ENCODE data around the gene RASGRP4. TPM values are rescaled to one million over a fixed set of nuclear protein-coding genes. Genes with fewer than 3 reads are reported as not detected.

Gene RASGRP4
- total and polyA plus RNA-seq, 10 donors: 1.7 to 59.9 (median 19.5) TPM

DNA sequence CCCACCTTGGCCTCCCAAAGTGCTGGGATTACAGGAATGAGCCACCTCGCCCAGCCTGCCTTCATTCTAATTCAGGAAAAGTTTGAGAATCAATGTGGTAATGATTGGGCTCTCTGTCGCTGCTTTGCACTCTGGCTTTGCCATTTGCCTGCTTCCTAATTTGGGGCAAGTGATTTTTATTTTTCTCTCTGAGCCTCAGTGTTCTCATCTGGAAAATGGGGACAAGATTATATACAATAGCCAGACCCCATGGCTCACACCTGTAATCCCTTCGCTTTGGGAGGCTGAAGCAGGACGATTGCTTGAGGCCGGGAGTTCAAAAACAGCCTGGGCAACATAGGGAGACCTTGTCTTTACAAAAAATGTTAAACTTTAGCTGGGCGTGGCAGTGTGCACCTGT, 11.3 kb upstream of the RASGRP4 start:
- Histone ChIP-seq H3K4me3 (no peak overlapping the region), H3K27me3 (replicated peaks in 1 of 7) (peaks cover 0 to 74% (median 30%) of the 10 kb centered on the region in 7 donors), H3K9me3 (no peaks in the 10 kb centered on the region), H3K36me3 (no peaks in the 10 kb centered on the region), H3K27ac (no peak overlapping the region), H3K4me1 (peaks cover 0 to 17% (median 9%) of the 10 kb centered on the region in 6 donors)
- intact Hi-C loops (cut with DNase I; ENCODE audit: low total_unique reads): no loop called here
- 89 to 96% (median 93%) methylated on average over 6 of the region's 6 CpGs for WGBS, 5 donors
- no peak for TF ChIP-seq POLR2A (IDR thresholded peaks at IDR 0.05)
- TF ChIP-seq POLR2AphosphoS5 (IDR thresholded peaks at IDR 0.05): no peak
- TF ChIP-seq, protein P1, sequence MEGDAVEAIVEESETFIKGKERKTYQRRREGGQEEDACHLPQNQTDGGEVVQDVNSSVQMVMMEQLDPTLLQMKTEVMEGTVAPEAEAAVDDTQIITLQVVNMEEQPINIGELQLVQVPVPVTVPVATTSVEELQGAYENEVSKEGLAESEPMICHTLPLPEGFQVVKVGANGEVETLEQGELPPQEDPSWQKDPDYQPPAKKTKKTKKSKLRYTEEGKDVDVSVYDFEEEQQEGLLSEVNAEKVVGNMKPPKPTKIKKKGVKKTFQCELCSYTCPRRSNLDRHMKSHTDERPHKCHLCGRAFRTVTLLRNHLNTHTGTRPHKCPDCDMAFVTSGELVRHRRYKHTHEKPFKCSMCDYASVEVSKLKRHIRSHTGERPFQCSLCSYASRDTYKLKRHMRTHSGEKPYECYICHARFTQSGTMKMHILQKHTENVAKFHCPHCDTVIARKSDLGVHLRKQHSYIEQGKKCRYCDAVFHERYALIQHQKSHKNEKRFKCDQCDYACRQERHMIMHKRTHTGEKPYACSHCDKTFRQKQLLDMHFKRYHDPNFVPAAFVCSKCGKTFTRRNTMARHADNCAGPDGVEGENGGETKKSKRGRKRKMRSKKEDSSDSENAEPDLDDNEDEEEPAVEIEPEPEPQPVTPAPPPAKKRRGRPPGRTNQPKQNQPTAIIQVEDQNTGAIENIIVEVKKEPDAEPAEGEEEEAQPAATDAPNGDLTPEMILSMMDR (IDR thresholded peaks at IDR 0.05 in 8 of 11, conservative IDR thresholded peaks at IDR 0.05 in 3 of 11): no peak
- DNase-seq: no peak

DNA sequence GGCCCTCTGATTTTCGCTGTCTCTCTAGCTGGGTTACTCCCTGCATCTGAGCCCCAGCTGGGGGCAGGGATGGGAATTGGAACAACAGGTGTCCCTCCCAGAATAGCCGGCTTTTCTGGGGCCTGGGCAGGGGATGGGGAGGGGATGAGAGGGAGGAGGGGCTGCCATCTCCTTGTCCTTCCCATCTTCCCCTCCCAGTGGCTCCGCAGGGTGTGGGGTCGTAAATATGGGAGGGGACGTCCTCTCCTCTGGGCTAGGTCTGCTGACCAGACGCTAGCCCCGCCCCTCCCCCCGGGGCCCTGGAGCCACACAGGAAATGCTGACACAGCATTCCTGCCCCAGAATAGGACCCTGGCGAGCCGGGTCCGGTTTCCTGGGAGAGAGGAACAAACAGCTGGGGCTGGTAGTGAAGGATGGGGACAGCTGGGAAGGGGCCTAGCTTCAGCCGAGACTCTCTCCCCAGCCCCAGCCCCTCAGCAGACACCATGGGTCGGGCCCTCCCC, 8.6 kb upstream of the RASGRP4 start:
- Histone ChIP-seq H3K4me3 (no peak overlapping the region), H3K36me3 (no peaks in the 10 kb centered on the region), H3K4me1 (peaks cover 0 to 17% (median 9%) of the 10 kb centered on the region in 6 donors), H3K27ac (no peak overlapping the region), H3K27me3 (replicated peaks in 1 of 7) (peaks cover 0 to 72% (median 29%) of the 10 kb centered on the region in 7 donors), H3K9me3 (no peaks in the 10 kb centered on the region)
- intact Hi-C loops (cut with DNase I; ENCODE audit: low total_unique reads): no loop called here
- 26 to 40% (median 34%) methylated on average over 11 to 13 of the region's 13 CpGs for WGBS, 5 donors
- TF ChIP-seq, protein P1 (IDR thresholded peaks at IDR 0.05 in 8 of 11, conservative IDR thresholded peaks at IDR 0.05 in 3 of 11): no peak
- no peak for TF ChIP-seq POLR2A (IDR thresholded peaks at IDR 0.05)
- no peak for TF ChIP-seq POLR2AphosphoS5 (IDR thresholded peaks at IDR 0.05)
- no peak for DNase-seq

DNA sequence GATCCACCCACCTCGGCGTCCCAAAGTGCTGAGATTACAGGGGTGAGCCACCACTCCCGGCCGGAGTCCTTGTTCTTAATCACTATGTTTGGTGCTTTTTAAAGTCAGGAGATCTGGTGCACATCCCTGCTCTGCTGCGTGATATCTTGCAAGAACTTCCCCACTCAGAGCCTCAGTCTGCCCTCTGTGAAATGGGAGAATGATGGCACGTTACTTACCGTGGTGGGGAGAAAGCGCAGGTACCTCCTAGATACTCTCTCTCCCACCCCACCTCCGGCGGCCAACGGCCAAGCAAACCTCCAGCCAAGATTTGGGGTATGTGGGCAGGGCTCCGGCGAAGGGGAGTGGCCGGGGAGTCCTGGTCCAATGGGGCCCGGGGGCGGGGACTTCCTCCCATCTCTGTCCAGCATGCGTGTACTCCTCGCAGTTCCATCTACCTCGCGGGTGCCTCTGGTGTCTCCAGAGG, 7.3 kb upstream of the RASGRP4 start, which contains the start of gene RYR1:
TSS of gene RYR1 (plus strand) at position 424 of the 466 bp plus-strand sequence. CDS start 139 bp downstream, outside the sequence.
- peak; percentile 91 for DNase-seq
- intact Hi-C loops (cut with DNase I; ENCODE audit: low total_unique reads): no loop called here
- H3K4me1 ChIP-seq: peaks cover 0 to 17% (median 9%) of the 10 kb centered on the region in 6 donors
- WGBS, 5 donors: 12 to 19% (median 16%) methylated on average over 19 to 20 of the region's 20 CpGs
- H3K27ac ChIP-seq: no peak within 1 kb of the TSS
- no peaks in the 10 kb centered on the region for H3K36me3 ChIP-seq
- H3K27me3 ChIP-seq (replicated peaks in 1 of 7): peaks cover 0 to 66% (median 29%) of the 10 kb centered on the region in 7 donors
- H3K9me3 ChIP-seq: no peaks in the 10 kb centered on the region
- peak within 1 kb of the TSS in 2 of 8 donors; percentile 4 to 49 for H3K4me3 ChIP-seq
- no peak for TF ChIP-seq POLR2A (IDR thresholded peaks at IDR 0.05)
- TF ChIP-seq, protein P1 (IDR thresholded peaks at IDR 0.05 in 8 of 11, conservative IDR thresholded peaks at IDR 0.05 in 3 of 11): no peak
- no peak for TF ChIP-seq POLR2AphosphoS5 (IDR thresholded peaks at IDR 0.05)

DNA sequence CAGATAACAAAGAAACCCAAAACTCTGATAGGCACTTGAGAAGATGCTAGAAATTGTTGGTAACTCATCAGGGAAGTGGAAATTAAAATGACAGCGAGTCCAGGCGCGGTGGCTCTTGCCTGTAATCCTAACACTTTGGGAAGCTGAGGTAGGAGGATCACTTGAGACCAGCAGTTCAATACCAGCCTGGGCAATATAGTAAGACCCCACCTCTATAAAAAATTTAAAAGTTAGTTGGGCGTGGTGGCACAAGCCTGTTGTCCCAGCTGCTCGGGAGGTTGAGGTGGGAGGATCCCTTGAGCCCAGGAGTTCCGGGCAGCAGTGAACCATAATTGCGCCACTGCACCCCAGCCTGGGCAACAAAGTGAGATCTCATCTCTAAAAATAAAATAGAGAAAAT, 4.9 kb upstream of the RASGRP4 start:
- Histone ChIP-seq H3K4me1 (peaks cover 0 to 26% (median 16%) of the 10 kb centered on the region in 6 donors), H3K36me3 (no peaks in the 10 kb centered on the region), H3K9me3 (no peaks in the 10 kb centered on the region), H3K27me3 (replicated peaks in 1 of 7) (peaks cover 0 to 50% (median 29%) of the 10 kb centered on the region in 7 donors), H3K27ac (no peak overlapping the region), H3K4me3 (no peak overlapping the region)
- no peak for DNase-seq
- no peak for TF ChIP-seq POLR2A (IDR thresholded peaks at IDR 0.05)
- TF ChIP-seq, protein P1 (IDR thresholded peaks at IDR 0.05 in 8 of 11, conservative IDR thresholded peaks at IDR 0.05 in 3 of 11): no peak
- no peak for TF ChIP-seq POLR2AphosphoS5 (IDR thresholded peaks at IDR 0.05)
- 83 to 91% (median 88%) methylated on average over 7 of the region's 7 CpGs for WGBS, 5 donors
- intact Hi-C loops (cut with DNase I; ENCODE audit: low total_unique reads): no loop called here
